GM18505 (cell line): Measurements from ENCODE around the gene MTF1.

Experiments
- ATAC-seq: cut with Tn5 transposase; IDR thresholded peaks from one replicate; pipeline ENCODE4 v1.9.1; 2021; ENCODE audit not compliant: unreplicated experiment
- POLR2A ChIP-seq: IDR thresholded peaks from 4 replicates; pipeline ENCODE4 v1.6.1; 2011; ENCODE audit warnings: borderline replicate concordance; ENCODE audit not compliant: insufficient read depth, insufficient read length; ENCODE audit errors: extremely low read depth

The MTF1 gene

DNA sequence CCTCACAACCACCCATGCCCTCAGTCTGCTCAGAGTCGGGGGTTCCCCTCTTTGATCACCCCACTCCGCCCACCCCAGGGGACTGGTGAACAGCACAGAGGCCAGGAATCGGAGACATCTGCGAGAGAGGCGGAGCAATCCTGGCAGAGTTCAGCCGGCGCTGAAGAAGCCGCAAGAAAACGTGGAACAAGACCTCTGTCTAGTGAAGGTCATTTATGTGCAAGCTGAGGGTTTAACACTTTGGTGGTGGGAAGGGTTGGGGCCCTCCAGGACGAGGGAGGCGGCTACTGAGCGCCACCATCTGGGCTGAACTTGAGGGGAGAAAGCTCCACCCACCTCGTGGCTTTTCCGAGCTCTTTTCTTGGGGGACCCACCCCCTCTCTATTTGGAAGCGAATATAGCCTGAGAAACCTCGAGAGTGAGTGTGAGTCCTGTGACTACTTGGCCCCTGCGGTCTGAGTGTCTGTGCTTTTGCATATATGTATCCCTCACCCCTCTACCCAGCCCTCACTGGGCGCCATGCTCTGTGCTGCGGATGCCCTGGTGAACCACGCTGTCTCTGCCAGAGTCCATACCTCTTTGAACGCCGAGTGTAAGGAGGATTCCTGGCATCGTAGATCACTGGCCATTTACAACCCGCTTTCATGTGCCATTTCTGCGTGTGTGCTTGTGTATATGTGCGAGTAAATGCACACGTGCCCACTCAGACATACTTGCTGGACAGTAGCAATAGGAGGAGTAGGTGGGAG lies 93.3 kb downstream of the MTF1 start:
- no peak for ATAC-seq
- TF ChIP-seq POLR2A, result no peak

DNA sequence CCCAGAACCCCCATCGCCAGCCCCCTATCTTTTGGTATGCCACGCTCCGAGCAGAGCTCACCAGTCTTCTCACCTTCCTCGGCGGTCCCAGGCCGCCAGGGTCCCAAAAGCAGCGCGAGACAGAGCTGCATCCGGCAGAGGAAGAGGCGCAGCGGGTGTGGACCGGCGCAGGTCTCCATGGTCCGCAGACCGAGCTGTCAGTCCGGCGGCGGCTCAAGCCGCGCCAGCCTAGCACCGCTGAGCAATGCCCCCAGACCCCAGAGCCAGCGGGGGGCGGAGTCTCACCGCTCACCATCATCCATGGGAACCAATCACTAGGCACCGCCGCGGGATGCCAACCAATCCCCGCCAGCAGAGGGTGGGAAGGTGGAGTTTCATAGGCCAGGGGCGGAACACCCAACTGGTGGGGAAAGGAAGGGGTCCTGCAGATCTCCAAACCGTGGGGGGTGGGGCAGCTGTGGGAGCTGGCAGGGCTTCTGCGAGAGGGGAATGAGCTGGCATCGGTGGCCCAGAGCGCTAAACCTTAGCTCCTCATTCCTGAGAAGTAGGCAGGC lies 94.4 kb downstream of the MTF1 start, which contains the start of gene EPHA10:
TSS of gene EPHA10 (minus strand) at position 233 of the 554 bp plus-strand sequence. CDS start at position 179, 54 bp downstream.
- no peak for TF ChIP-seq POLR2A
- ATAC-seq, result no peak

DNA sequence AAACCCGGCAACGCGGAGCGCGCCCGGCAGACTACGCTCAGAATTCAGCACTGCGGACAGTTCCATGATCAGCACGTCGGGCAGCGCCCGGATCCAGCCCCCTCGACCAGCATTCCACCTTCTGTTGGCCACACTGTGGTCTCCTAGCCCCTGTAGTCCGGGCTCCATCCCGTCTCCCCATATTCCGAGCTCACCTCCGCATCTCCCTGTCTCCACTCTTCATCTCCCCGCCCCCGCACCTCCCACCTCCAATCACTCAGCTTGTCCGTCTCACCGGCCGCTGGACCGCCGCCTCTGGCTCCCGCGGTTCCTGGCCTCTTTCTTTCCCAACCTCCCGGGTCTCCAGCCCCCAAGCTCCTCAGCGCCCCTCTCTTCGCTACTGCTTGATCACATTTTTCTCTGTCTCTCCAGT lies 95.0 kb downstream of the MTF1 start:
- no peak for TF ChIP-seq POLR2A
- no peak for ATAC-seq

DNA sequence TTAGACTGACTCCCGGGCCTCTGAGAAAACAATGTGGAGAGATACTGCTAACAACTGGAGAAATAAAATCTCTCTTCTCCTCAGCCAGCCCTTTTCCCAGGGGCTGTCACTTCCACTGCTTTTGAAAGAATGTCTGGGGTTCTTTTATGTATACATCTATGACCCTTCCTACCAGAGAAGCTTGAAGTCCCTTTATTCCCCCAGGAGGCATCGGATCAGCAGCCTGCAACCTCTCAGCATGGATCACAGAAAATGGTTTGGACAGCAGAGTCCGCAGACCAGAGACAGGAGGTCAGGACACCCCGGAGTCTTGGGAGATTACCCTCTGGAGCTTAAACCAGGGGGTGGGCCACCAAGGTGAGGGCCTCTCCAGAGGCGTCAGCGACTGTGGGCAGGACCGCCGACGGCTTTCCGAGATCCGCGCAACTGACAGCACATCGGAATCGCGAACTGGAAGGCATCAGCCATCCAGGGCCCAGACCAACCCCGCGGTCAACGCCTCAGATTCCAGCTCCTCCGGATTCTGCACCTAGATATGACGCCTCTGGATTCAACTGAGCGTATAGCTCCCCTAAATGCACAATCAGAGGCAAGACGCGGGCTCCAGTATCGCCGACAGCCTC lies 95.5 kb downstream of the MTF1 start:
- ATAC-seq, result no peak
- no peak for TF ChIP-seq POLR2A

DNA sequence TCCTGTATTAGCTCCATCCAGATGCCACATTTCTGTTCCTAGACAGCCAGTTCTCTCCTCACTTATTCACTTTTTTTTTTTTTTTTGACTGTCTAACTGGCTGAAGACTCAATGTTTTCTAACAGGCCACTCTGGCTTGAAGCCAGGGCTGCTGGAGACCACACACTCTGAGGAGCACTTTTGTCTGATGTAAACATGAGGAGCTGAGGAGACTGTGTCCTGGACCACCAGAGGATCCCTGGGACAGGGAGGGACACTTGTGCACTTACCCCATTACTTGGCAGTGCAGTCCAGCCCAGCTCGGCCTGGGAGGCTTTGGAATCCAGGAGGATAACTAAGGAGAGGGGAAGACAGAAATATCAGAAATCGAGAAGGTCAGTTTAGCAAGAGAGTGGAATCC lies 96.9 kb downstream of the MTF1 start:
- TF ChIP-seq POLR2A, result no peak
- no peak for ATAC-seq

DNA sequence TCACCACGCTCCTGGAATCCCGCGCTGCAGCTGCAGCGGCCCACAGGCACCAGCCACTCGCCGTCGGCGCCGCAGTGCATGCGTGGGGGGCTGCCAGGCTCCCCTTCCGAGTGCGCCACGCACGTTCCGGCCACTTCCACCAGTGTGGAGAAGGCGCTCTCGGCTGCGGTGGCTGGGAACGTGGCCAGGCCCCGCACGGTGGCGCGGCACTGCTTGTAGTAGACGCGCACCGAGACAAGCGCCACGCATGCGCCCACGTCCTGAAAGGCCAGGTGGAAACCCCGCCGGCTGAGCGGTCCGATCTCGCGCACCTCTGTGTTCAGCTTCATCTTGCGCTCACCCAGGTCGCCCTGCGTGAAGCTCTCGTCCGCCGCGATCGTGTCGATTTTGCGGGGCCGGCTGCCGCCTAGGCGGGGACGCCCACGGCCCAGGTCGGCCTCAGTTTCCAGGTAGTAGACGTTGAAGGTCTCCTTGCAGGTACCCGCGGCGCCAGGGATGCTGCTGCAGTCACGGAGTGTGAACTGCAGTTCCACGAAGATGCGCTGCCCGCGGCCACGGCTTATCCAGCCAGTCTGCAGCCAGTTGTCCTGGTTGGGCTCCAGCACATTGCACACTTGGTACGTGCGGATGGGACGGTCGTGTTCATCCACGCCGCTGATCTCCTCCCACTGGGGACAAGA lies 97.8 kb downstream of the MTF1 start:
- no peak for ATAC-seq
- no peak for TF ChIP-seq POLR2A
